GM04504 (cell line): ENCODE data around the gene EML2.

Source experiments
- DNase-seq: peaks from one replicate; pipeline ENCODE4 v3.0.0-alpha.2; 2012; ENCODE audit warnings: low read depth

Gene EML2

DNA sequence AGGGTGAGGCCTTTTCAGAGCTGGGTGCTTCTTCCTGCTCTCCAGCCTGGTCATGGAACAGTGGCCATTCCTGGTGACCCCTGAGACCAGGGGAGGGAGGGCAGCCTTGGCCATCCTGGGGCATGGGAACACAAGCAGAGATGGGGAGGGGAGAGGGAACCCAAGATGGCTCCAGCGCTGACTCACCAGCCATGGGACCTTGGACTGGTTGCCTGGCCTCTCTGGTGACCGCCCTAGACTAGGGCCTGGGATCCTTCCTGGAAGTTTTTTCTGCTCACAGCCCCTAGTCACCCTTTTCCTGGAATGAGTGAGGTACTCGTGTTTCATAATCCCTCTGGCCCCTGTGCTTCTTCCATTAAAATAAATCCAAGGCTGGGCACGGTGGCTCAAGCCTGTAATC is 51.3 kb downstream of the EML2 start:
- DNase-seq = no peak

- DNase-seq = no peak
Measured at GRCh38 chr19:45585158-45585577, 54.0 kb downstream of the EML2 start.

- peak; percentile 99 for DNase-seq
Measured at GRCh38 chr19:45584332-45585157, 54.7 kb downstream of the EML2 start, which contains the start of gene OPA3. Gene OPA3 (minus strand): TSS chr19:45584802. CDS start chr19:45584764, 38 bp downstream.

GRCh38 chr19:45581576-45581975 is 57.6 kb downstream of the EML2 start:
- no peak for DNase-seq

DNA sequence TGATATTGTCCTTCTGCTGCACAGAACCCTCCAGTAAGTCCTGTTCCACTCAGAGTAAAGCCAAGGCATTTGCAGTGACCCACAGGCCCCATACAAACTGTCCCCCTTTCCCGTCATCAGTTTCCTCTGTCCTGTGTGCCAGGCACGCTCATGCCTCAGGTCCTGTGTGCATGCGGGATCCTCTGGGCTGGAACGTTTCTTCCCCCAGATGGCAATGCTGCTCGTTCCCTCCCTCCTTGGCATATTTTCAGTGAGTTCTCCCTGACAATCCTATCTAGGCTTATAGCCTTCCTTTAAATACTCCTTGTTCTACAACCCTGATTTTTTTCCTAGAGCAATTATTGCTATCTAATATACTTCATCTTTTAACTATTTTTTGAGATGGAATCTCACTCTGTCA is 60.3 kb downstream of the EML2 start:
- no peak for DNase-seq

GRCh38 chr19:45577111-45577905 is 61.9 kb downstream of the EML2 start:
- DNase-seq = peak; percentile 63

DNA sequence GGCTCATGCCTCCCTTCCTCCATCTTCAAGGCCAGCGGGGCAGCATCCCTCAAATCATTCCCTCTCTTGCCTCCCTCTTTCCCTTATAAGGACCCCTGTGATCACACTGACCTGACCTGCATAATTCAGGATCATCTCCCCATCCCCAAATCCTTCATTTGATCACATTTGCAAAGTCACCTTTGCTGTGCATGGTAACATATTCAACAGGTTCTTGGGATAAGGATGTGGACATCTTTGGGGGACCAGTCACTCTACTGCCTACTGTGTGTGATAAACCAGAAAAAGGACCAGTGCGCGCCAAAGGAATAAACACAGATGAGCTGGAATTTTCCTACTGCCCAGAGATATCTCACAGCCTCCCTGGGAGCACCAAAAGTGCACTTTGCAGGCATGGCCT is 62.5 kb downstream of the EML2 start:
- no peak for DNase-seq

GRCh38 chr19:45575216-45575615 is 64.0 kb downstream of the EML2 start:
- no peak for DNase-seq

DNA sequence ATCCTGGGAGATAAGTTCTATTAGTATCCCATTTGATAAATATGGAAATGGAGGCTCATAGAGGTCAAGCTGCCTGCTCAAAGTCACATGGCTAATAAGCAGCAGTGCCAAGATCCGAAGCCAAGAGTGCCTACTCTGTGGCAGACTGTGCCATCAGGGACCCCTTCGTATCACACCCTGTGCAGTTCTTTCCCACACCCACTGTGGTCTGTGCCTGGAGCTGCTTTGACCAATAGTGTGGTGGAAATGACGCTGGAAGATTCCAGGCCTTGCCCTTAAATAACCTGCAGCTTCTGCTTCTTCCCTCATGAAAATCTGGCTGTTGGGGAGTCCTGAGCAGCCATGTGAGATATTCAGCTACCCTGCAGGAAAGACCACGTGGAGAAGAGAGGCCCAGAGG is 64.7 kb downstream of the EML2 start:
- no peak for DNase-seq

DNA sequence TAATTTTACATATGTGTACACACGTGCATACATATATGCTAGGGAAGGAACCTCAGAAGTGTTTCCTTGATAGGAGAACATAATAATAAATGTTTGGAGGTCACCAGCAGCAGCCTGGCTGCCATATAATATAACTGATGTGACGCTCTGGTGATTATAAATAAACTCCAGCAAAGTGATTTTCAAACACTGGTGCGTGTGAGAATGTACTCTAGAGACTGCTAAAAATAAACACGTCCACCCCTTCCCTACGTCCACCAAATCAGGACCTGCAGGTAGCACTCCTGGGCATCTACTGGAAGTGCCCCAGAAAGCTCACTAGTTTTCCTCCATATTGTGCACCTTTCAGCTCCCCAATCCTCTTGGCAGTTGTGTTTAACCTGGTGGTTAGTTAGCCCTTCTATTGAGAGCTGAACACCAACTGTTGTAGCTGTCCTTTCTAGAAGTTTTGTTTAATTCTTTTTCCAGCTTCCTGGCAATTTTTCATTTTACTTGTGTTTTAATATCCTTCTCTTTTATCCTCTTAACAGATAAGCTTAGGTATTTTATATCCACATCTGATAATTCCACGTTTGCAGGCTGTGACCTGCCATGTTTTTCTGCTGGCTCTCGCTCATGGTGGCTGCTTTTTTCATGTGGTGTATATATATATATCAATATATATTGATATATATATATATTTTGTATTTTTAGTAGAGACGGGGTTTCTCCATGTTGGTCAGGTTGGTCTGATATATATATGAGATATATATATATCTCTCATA is 67.6 kb downstream of the EML2 start:
- no peak for DNase-seq

GRCh38 chr19:45569619-45570421 is 69.4 kb downstream of the EML2 start:
- no peak for DNase-seq

DNA sequence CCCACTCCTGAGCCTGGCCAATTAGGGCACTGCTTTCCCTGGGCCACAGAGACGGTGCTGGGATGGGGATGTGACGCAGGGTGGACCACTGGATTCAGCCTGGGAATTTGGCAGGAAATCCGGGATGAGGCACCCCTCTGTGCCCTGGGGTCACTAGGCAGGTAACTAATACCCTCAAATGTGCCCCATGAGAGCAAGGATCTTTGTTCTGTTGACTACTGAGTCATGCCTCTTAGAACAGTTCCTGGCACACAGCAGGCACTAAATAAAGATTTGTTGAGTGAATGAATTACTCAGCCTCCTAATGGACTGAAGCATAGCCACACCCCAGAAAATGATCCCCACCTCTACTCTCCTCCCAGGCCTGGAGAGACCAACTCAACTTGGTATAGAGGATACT is 70.5 kb downstream of the EML2 start:
- no peak for DNase-seq

DNA sequence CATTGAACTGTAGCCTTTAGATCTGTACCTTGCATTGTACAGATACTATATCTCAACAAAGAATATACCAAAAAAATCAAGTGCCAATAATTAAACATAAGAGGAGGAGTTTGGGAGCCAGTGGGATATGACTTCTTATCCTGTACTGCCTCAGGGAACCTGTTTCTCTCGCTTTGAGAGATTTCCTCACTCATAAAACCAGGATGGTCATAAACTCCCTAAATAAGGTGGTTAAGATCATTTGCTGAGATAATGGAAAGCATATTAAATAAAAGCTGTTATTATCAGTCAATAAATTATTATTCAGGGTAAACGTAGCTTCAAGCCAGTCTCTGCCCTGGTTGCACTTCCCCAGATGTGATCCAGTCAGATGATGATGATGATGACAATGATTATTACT is 71.6 kb downstream of the EML2 start:
- no peak for DNase-seq

DNA sequence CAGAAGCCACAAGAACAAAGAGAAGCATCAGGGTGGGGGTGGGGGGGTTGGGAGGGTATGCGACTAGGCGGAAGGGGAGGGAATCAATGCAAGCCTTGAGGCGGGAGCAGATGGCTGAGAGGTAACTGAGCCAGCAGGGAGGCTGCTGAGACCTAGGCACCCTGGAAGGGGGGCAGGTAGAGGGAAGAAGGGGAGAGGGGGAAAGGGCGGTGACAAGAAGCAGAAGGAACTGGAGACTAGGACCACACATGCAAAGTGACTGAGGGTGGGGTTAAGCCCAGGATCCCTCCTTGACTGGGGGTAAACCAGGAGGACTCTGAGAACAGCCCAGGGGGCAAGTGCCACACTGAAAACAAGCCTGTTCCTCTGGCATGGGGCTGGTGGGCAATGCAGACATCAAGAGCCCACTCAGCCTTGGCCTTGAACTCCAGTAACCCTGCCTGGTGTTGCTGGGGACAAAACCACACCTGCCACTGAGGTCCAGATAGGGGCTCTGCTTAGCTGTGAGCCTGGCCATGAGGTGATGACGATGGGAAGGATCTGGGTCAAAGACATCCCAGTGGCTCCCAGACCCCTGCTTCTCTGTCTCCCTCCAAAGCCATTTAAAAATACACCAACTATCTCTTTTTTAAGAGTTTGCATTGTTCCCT is 74.9 kb downstream of the EML2 start:
- DNase-seq = no peak

DNA sequence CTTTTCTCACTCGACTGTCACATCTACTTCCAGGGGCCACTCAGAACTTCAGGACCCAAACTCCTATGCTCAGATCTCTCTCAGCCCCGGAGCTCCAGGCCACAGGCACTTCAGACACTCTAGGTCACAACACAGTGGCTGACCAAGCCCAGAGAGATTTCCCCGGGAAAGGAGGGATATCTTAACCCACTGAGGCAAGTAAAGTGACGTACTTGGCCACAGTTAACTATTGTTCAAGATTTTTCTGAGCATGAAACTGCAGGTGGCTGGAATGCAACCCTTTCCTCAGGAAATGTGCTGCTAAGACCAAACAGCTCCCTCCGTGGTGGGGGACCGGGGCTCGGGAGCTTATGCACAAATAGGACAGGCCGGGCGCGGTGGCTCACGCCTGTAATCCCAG is 78.5 kb downstream of the EML2 start:
- DNase-seq = no peak

GRCh38 chr19:45560038-45560437 is 79.2 kb downstream of the EML2 start:
- DNase-seq = no peak
